Stomach (tissue), 9 donors: ENCODE measurements around the gene TOR1B. TPM values are rescaled to one million over a fixed set of nuclear protein-coding genes. Genes with fewer than 3 reads are reported as not detected.

Source experiments
- DNase-seq, 2 donors: peaks; one replicate each; pipeline versions ENCODE4 v3.0.0 to v3.0.0-alpha.2; 2013 to 2019
- H3K27ac ChIP-seq, 5 donors: fragments of 200-600 bp in 4 of 5; sonication (generic) in 4 of 5; one replicate each; pipeline ENCODE4 v1.5.1; 2013 to 2019; ENCODE audit warnings: mild to moderate bottlenecking in 1 of 5, moderate library complexity in 1 of 5
- H3K27me3 ChIP-seq, 3 donors: fragments of 200-600 bp; sonication (generic); one replicate each; pipeline ENCODE4 v1.5.1; 2017 to 2019; ENCODE audit warnings: mixed run types in 1 of 3
- H3K36me3 ChIP-seq, 4 donors: fragments of 200-600 bp; sonication (generic); 1 replicate in 3 of 4; 2 replicates in 1 of 4; pipeline ENCODE4 v1.5.1; 2016 to 2019
- H3K4me1 ChIP-seq, 4 donors: fragments of 200-600 bp; sonication (generic); one replicate each; pipeline ENCODE4 v1.5.1; 2016 to 2019
- H3K4me3 ChIP-seq, 4 donors: fragments of 200-600 bp; sonication (generic) in 3 of 4; one replicate each; pipeline ENCODE4 v1.5.1; 2016 to 2019; ENCODE audit warnings: mild to moderate bottlenecking in 1 of 4
- H3K9me3 ChIP-seq, 4 donors: fragments of 200-600 bp; sonication (generic); one replicate each; pipeline ENCODE4 v1.5.1; 2016 to 2019
- CTCF ChIP-seq, 7 experiments: fragments of 450-650 bp in 4 of 7; fragments of 200-600 bp in 3 of 7; sonication (generic) in 3 of 7; IDR thresholded peaks; one replicate each; pipeline ENCODE4 v1.5.1; 2016 to 2019; ENCODE audit warnings: antibody characterized with exemption in 7 of 7, control low read depth in 2 of 7, mild to moderate bottlenecking in 1 of 7
- EP300 ChIP-seq: sonication (generic); formaldehyde crosslinking; IDR thresholded peaks from one replicate; pipeline ENCODE4 v1.6.1; 2017; ENCODE audit warnings: antibody characterized with exemption
- POLR2A ChIP-seq, 4 donors: fragments of 450-650 bp; IDR thresholded peaks; one replicate each; pipeline ENCODE4 v1.6.1; 2016; ENCODE audit warnings: antibody characterized with exemption in 4 of 4, control low read depth in 2 of 4, mild to moderate bottlenecking in 1 of 4, moderate library complexity in 1 of 4
- POLR2AphosphoS5 ChIP-seq, 3 donors: sonication (generic); formaldehyde crosslinking; IDR thresholded peaks; one replicate each; pipeline ENCODE4 v1.6.1; 2016; ENCODE audit warnings: antibody characterized with exemption in 3 of 3
- WGBS, 5 donors: extraction: QIAGEN DNeasy Blood & Tissue Kit in 3 of 5; methylation state at CpG; one replicate each; pipeline versions ENCODE4 v1.1.5 to v1.1.7; 2013 to 2018; 5-methylcytosine and 5-hydroxymethylcytosine counted together
- intact Hi-C: fragments of 100-400 bp; cut with DNase I; formaldehyde crosslinking; loops from one replicate; pipeline ENCODE4 v1.15.1; 2023; ENCODE audit warnings: low total_unique reads
- polyA plus RNA-seq, 3 donors: library from polyadenylated mRNA; stranded (reverse); fragments of 200-250 nt; gene quantifications; one replicate each; pipeline ENCODE4 v1.2.3, GENCODE V29; 2013
- total RNA-seq, 5 donors: library from RNA; depleted of rRNA; stranded (reverse); fragments of >200 nt; gene quantifications; one replicate each; pipeline versions ENCODE4 v1.1.0 to v1.2.3, GENCODE V29; 2014 to 2016
- donor health status: healthy with polysubstance abuse.
- donor health status: Bipolar disorder and iron deficiency.
- donor health status: healthy.

TOR1B gene
- total and polyA plus RNA-seq, 8 donors: 4.7 to 151 (median 17.8) TPM

- Histone ChIP-seq H3K4me3 (no peak overlapping the region), H3K4me1 (peaks cover 11 to 49% (median 16%) of the 10 kb centered on the region in 4 donors)
- WGBS, 5 donors: 62 to 75% (median 64%) methylated on average over 11 of the region's 11 CpGs
Observed at GRCh38 chr9:129777769-129778130, 25.2 kb upstream of the TOR1B start.

GRCh38 chr9:129778469-129778868 is 24.5 kb upstream of the TOR1B start:
- WGBS, 5 donors: 72 to 92% (median 87%) methylated on average over 3 of the region's 3 CpGs
- Histone ChIP-seq H3K4me1 (peaks cover 11 to 45% (median 15%) of the 10 kb centered on the region in 4 donors), H3K36me3 (no peaks in the 10 kb centered on the region), H3K27ac (peak overlapping the region in 1 of 5 donors; percentile 83), H3K27me3 (peaks cover 0 to 3% (median 0%) of the 10 kb centered on the region in 3 donors), H3K4me3 (no peak overlapping the region), H3K9me3 (no peaks in the 10 kb centered on the region)
- TF ChIP-seq EP300 (no peak), POLR2AphosphoS5 (IDR thresholded peaks at IDR 0.05) (no peak), CTCF (IDR thresholded peaks at IDR 0.05) (no peak), POLR2A (IDR thresholded peaks at IDR 0.05) (no peak)
- DNase-seq: no peak
- intact Hi-C loops: no loop called here

More at GRCh38 chr9:129777769-129778130, 25.2 kb upstream of the TOR1B start:
- Histone ChIP-seq H3K9me3 (no peaks in the 10 kb centered on the region), H3K27ac (peak overlapping the region in 4 of 5 donors; percentile 73 to 83 (median 80)), H3K27me3 (peaks cover 0 to 3% (median 0%) of the 10 kb centered on the region in 3 donors), H3K36me3 (no peaks in the 10 kb centered on the region)
- intact Hi-C loops: no loop called here
- DNase-seq: no peak
- no peak for TF ChIP-seq POLR2AphosphoS5 (IDR thresholded peaks at IDR 0.05)
- no peak for TF ChIP-seq POLR2A (IDR thresholded peaks at IDR 0.05)
- no peak for TF ChIP-seq CTCF (IDR thresholded peaks at IDR 0.05)
- no peak for TF ChIP-seq EP300

GRCh38 chr9:129779560-129780190 is 23.3 kb upstream of the TOR1B start:
- 91 to 97% (median 97%) methylated on average over 5 to 7 of the region's 7 CpGs for WGBS, 5 donors
- TF ChIP-seq CTCF (IDR thresholded peaks at IDR 0.05) (no peak), POLR2A (IDR thresholded peaks at IDR 0.05) (no peak), EP300 (no peak), POLR2AphosphoS5 (IDR thresholded peaks at IDR 0.05) (no peak)
- Histone ChIP-seq H3K27ac (no peak overlapping the region), H3K4me1 (peaks cover 11 to 39% (median 15%) of the 10 kb centered on the region in 4 donors), H3K27me3 (peaks cover 0 to 3% (median 0%) of the 10 kb centered on the region in 3 donors), H3K4me3 (no peak overlapping the region), H3K36me3 (no peaks in the 10 kb centered on the region), H3K9me3 (no peaks in the 10 kb centered on the region)
- intact Hi-C loops: loop anchor here (5.0 to 10.0 kb wide), 2 partner anchors 132 to 645 kb away; no protein-coding TSS in a partner anchor
- no peak for DNase-seq

- Histone ChIP-seq H3K27ac (no peak overlapping the region), H3K4me3 (no peak overlapping the region)
- 76 to 84% (median 81%) methylated on average over 8 of the region's 8 CpGs for WGBS, 5 donors
Observed at GRCh38 chr9:129781131-129781530, 21.9 kb upstream of the TOR1B start.

More at GRCh38 chr9:129781131-129781530, 21.9 kb upstream of the TOR1B start:
- H3K27me3 ChIP-seq: peaks cover 0 to 3% (median 0%) of the 10 kb centered on the region in 3 donors
- H3K4me1 ChIP-seq: peaks cover 11 to 27% (median 15%) of the 10 kb centered on the region in 4 donors
- no peak for TF ChIP-seq POLR2AphosphoS5 (IDR thresholded peaks at IDR 0.05)
- no peak for TF ChIP-seq CTCF (IDR thresholded peaks at IDR 0.05)
- TF ChIP-seq EP300: no peak
- no peak for TF ChIP-seq POLR2A (IDR thresholded peaks at IDR 0.05)
- no peaks in the 10 kb centered on the region for H3K36me3 ChIP-seq
- intact Hi-C loops: loop anchor here (5.0 to 10.0 kb wide), 2 partner anchors 134 to 646 kb away; no protein-coding TSS in a partner anchor
- no peak for DNase-seq
- no peaks in the 10 kb centered on the region for H3K9me3 ChIP-seq
